Measurements from ENCODE around the gene C3orf70.
A peak's percentile ranks its signal among the peaks of the same experiment; 100 is the strongest.
"Not testable (repeated sequence)": the region's sequence is repeated elsewhere in the genome, so short reads cannot be mapped to it uniquely, and the experiment has no call there.

Gene C3orf70

DNA sequence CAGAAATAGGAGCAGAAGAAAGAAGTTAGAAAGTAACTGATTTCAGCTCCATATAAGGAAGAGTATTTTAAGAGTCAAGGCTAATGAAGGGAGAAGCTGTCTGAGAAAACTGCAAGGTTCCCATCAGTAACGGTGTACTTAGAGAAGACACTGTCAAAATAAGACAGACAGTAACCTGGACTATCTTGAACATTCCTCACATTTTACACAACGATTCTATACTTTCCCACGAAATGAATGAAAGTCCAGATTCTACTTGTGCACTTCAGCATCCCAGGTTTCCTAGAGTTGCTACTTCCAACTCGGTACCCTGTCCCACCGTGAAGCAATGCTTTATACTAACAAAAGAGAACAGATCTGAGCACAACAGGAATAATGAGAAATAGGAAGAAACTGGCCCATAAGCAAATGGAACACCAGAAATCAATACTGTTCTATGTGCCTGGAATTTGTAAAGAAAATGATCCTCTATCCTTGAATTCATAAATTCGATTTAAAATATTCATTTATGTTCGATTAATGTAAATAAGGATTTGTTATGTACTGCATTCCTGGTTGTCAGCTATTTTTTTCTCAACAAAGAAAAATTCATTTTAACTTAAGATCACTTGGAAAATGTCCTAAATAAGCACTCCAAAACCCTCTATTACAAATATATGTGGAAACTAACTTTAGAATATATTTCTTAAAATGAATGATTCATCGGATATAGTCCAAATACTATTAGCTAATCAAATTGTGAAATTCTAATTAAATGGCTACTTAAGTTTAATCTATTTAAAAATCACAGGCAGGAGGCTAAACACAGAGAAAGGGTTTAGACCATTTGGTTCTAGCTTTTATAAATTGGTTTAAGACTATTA, 1.5 kb downstream of the C3orf70 start:
- DNase-seq (ENCODE audit: low read depth, low spot score) = no peak

DNA sequence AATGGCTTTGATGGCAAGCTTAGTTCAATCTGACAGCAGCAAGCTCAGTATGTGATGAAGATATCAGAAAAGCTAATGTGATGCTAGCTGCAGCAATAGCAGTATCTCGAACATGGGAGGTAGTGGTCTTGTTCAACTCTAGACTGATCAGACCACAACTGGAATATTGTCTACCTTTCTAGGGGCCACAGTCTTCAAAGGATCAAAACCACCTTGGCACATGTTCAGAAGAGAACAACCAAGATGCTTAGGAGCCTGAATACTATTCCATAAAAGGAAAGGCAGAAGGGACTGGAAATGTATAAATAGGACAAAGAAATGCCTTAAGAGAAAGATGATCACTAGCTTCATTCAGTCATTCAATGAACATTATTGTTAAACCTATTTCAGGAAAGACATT, 2.3 kb downstream of the C3orf70 start:
- DNase-seq (ENCODE audit: low read depth, low spot score) = no peak

DNA sequence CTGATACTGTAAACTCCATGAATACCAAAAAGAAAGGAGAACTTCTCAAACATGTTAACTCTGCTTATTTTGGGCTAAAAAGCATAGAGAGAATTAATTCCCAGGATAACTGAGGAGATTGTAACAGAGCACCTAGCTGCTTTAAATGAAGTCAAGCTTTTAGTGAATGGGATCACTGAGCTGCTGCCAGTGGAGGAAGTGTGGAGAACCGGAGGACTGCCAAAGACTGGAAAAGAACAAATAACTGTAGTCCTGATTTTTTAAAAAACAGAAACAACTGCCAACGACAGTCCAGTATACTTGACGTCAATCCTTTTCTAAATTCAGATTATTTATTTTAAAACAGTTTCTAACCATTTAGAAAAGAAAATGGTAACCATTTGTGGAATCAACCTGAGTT, 3.3 kb downstream of the C3orf70 start:
- no peak for DNase-seq (ENCODE audit: low read depth, low spot score)

DNA sequence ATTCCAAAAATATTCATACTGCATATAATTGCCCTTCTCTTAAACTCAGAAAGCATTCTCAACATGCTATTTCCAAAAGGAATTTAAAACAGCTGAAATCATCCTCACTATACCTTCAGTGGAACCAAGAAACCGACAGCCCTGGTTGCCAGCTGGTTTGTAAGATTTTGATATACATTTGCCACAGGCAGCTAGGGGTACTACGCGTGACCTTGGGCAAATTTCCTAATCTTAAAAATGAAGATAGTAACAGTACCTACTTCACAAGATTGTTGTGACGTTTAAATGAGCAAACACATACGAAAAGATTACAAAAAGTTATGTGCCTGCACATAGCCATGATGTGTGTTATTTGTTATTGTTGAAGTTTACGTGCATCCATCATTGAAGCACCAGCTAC, 7.3 kb downstream of the C3orf70 start:
- no peak for DNase-seq (ENCODE audit: low read depth, low spot score)

DNA sequence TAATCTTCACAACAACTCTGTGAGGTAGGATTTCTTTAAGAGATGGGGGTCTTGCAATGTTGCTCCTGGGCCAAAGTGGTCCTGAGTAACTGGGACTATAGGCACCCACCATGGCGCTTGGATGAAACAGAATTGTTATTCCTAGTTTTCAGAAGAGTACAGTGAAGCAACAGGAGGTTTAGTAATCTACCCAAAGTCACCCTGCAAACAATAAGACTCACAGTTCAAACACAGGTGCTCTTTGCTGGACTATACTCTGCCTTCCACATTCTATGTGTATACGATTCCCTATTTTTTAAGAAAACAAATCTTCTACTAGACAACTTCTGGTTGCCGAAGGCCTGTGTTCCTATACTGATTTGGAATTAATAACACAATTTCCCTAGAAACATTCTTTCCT, 8.1 kb downstream of the C3orf70 start:
- DNase-seq (ENCODE audit: low read depth, low spot score) = no peak

DNA sequence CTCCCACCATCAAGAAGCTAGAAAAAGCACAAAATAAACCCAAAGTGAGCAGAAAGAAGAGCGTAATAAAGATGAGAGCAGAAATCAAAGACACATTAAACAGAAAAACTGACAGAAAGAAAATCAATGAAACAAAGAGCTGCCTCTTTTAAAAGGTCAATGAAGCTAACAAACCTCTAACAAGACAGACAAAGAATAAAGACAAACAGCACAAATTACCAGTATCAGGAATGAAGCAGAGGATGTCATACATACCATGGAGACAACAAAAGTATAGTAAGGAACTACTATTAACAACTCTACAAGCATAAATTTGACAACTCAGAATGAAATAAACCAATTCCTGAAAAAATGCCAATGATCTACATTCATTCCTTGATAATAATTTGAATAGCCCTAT, 15.0 kb downstream of the C3orf70 start:
- DNase-seq (ENCODE audit: low read depth, low spot score) = no peak

DNA sequence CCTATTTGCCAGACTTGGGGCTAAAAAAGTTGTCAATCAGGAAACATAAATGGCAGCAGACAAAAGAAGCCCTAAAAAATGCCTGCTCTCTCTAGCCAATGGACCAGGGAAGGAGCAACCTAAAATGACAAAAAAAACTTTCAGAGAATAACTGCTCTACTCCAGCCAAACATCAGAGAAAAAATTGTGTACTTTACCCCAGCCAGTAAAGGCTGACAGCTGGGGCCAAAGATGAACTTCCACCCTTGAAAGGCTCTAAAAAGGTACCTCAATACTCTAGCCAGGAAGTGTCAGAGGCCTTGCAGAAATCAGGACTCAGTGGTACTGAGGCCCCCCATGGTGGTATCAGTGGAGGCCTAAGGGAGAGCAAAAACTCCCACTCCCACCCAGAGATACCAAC, 18.4 kb downstream of the C3orf70 start:
- DNase-seq (ENCODE audit: low read depth, low spot score) = no peak

DNA sequence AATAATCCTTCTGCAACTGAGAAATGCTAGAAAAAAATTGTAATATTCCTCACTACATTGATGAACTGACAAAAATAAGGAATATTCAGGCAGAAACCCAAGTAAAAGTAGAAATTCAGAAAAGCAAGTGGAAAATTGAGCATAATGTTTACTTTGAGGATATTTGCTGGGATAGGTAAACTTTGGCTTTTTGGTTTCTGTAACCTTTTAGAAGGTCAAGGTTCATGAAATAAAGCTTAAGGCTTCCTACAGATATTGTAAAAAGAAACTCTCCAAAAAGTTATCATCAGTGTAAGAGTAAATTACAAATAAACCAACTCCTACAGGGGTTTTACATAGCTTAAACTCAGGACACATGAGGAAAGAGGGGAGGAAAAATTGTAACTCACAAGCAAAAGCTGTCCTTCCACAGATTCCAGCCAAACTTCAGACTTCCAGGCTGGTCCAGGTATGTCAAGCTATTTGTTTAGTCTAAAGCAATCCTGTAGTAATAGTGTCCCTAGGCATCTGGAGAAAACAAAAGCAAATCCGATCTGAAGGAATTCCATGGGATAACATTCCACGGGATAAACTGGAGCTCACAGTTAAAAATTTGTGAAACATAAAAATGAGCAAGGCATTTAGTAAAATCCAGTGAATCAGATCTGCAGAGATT, 21.1 kb downstream of the C3orf70 start:
- no peak for DNase-seq (ENCODE audit: low read depth, low spot score)

DNA sequence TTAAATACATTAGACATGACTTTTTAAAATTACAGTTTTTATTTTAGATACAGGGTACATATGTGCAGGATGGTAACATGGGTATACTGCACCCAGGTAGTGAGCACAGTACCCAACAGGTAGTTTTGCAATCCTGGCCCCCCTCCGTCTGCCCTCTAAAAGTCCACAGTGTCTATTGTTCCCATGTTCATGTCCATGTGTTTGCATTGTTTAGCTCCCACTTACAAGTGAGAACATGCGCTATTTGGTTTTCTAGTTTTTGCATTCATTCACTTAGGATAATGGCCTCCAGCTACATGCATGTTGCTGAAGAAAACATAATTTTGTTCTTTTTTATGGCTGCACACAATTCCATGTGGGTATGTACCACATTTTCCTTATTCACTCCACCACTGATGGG, 23.8 kb downstream of the C3orf70 start:
- no peak for DNase-seq (ENCODE audit: low read depth, low spot score)

DNA sequence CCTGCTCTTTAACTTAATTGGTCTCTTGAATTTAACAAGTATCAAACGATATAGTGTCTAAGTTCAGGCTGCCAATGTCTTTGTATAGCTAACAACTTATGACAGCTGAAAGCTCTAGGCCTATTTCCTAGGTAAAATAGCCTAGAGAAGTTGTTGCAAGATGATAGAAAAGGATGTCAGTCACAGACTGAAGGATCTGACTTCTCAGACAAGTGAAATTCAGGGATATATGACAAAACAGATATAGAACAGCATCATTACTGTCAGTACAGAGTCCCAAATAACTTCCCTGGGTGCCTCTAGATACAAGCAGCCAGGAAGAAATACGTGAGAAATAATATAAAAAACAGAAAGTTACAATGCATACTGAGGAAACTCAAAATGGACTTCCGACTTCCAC, 26.7 kb downstream of the C3orf70 start:
- DNase-seq (ENCODE audit: low read depth, low spot score) = no peak

DNA sequence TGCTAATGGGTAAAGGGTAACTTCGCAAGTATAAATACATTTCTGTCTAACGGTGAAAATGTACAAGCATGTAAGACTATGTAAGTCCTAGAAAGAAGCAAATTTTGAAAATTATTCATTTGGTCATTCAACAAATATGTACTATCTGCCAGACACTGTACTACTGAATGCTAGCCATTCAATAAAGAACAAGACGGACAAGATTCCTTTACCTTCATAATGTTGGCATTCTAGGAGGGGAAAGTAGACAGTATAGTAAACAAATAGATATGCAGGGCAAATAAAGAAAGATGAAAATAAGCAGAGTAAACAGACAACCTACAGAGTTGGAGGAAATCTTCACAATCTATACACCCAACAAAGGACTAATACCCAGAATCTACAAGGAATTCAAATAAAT, 32.7 kb downstream of the C3orf70 start:
- no peak for DNase-seq (ENCODE audit: low read depth, low spot score)

DNA sequence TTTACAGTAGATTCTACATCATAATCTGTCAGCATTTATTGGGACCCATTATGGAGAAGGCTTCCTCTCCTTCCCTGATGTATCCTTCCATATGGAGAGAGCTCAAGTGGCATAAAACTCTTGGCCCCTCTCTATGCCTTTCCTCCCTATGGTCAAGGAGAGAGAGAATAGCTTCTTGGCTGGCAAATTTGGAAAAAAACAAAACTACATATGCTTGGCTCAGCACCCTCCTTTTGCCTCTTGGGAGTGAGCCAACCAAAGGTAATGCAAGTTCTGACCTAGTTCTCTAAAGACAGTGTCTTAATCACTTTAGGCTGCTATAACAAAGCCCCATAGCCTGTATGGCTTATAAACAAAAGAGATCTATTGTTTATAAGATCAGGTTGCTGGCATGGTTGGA, 37.5 kb downstream of the C3orf70 start:
- no peak for DNase-seq (ENCODE audit: low read depth, low spot score)

DNA sequence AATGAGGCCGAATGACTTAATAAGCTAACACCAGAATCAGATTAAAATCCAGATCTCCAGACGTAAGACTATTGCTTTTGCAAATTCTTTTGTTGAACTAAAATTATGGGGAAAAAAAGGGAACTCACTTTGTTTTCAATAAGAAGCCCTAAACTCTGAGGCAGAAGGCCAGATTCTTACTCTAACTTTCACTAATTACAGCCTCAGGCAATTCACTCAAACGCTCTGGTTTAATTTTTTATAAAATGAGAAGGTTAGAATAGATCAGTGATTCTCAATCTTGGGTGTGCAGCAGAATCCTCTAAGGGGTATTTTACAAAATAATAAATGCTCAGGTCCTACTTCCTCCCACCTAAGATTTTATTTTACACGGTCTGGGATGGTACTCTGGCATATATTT, 38.1 kb downstream of the C3orf70 start:
- DNase-seq (ENCODE audit: low read depth, low spot score) = no peak

DNA sequence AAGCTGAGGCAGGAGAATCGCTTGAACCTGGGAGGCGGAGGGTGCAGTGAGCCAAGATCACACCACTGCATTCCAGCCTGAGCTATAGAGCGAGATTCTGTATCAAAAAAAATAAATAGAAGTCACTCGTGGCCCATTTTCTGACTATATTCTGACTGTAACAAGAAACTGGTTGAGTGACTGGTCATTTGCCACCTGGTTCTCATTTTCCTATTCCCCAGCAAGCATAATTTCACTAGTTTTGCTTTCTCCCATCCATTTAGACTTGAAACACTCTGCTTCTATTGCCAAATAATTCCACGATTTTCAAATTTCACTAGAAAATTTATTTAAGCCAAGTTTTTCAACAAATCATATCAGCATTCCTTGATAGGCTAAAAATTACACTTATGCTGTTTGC, 40.7 kb downstream of the C3orf70 start:
- DNase-seq (ENCODE audit: low read depth, low spot score) = no peak

DNA sequence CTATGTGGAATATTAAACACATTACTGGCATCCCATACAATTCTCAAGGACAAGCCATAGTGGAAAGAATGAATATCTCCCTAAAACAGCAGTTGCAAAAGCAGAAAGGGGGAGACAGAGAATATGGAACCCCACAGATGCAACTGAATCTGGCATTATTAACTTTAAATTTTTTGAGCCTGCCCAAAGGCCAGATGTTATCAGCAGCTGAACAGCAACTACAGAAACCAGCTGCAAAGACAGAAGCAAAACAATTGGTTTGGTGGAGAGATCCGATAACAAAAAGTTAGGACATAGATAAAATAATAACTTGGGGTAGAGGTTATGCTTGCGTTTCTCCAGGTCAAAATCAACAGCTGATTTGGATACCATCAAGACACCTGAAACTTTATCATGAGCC, 43.8 kb downstream of the C3orf70 start:
- not testable (repeated sequence) for DNase-seq (ENCODE audit: low read depth, low spot score)

DNA sequence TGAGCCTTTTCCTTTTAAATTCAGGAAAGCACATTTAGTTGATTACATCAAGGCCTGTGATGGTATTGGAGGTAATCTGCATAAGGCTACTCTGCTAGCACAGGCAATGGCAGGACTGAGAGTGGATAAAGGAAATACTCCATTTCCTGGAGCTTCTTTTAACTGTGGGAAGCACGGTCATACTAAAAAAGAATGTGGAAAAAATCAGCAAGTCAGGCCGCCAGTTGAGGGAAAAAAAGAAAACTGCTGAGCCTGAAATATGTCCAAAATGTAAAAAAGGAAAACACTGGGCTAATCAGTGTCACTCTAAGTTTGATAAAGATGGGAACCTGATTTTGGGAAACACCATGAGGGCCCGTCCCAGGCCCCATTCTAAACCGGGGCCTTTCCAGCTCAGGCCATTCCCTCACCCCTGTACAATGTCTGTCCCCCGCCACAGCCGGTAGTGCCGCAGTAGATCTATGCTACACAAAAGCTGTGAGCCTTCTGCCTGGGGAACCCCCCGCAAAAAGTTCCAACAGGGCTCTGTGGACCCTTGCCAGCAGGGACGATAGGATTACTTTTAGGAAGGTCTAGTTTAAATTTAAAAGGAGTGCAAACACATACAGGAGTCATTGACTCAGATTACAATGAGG, 46.5 kb downstream of the C3orf70 start:
- not testable (repeated sequence) for DNase-seq (ENCODE audit: low read depth, low spot score)

DNA sequence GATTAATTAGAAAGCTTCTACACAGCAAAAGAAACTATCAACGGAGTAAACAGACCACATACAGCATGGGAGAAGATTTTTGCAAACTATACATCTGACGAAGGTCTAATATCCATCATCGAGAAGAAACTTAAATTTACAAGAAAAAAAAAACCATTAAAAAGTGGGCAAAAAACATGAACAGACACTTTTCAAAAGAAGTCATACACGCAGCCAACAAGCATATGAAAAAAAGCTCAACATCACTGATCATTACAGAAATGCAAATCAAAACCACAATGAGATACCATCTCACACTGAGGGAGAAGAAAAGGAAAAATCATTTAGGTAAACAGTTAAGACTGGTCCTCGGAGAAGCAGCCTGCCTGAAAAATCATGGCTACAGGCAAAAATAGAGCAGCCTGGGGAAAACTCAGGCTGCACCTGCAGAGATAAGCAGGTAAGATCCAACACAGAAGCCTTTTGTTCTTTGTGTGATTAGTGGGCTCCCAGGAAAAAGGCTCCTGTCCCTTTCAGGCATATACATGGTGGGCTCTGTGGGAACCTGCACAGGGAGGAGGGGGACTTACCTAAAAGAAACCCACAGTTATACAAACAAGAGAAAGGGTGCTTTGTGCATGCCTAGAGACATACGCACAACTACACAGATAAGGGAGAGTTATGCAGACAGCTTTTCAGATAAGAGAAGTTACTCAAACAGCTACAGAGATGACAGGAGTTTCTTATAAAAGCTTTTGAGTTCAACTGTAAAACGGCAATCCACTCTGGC, 49.3 kb downstream of the C3orf70 start:
- DNase-seq (ENCODE audit: low read depth, low spot score) = no peak

DNA sequence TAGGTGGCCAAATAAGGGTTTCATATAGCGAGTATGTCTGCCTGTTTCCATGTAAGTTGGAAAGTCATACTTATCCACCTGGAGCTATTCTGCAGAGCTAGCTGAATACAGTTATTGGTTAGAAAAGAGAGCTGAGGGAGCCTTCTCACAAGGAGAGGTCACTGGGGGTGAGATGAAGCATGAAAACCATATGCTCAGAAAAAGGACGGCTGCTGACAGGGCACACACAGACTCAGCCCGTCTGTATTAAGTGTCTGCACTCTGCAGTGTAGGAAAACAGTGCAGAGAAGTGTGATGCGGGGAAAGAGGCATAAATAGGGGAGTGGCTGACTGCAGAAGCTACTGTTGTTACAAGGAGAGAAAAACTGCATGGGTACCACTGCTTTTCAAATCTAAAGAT, 58.2 kb downstream of the C3orf70 start:
- DNase-seq (ENCODE audit: low read depth, low spot score) = no peak

DNA sequence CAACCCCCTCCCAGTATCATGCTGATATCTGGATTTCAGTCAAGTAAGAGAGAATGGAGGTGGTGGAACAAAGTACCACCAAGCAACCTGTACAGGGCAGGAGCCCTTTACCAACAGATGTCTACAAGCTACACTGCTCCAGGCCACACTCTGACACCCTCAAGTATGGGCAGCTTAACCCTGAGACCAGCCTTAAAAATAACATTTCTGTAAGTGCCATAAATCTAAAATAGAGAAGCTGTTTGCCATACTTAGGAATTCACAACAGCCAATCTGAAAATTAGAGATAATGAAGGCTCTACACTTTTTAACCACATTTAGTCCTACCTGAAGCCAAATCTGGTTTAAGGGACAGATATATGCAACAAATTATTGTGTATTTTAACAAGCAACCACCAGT, 59.7 kb downstream of the C3orf70 start:
- no peak for DNase-seq (ENCODE audit: low read depth, low spot score)

DNA sequence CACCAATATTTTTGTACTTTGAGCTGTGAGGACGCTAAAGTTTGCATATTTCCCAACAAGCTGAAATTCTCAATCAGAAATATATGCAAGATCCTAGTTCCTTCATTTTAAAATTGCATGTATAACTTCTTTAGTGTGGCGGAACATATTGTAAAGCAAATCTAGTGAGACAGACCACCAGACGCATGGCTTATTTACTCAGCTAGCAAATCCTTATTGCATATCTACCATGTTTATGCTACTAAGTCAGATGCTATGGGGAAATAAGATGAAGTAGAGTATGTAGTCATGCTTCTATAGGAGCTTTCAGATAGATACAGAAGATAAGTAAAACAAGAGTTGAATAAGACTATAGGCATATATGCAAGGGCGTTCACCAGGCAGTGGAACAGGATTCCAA, 62.0 kb downstream of the C3orf70 start:
- no peak for DNase-seq (ENCODE audit: low read depth, low spot score)

DNA sequence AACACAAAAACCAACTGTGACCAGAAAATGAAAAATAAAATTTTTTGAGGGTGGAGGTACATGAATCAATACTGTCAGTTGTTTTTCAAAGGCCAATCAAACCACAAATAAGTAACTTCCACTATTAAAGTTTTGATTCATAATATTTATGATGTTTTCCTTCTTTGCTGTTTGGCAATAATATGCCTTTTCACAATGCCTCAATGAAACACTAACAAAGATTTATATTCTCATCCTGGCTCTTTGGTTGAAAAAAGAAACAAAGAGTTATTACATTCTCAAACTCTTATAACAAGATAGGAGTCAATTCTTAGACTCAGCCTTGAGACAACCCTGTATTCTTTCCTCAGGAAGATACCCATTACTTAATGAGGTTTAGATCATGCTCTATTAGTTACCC, 63.1 kb downstream of the C3orf70 start:
- no peak for DNase-seq (ENCODE audit: low read depth, low spot score)

DNA sequence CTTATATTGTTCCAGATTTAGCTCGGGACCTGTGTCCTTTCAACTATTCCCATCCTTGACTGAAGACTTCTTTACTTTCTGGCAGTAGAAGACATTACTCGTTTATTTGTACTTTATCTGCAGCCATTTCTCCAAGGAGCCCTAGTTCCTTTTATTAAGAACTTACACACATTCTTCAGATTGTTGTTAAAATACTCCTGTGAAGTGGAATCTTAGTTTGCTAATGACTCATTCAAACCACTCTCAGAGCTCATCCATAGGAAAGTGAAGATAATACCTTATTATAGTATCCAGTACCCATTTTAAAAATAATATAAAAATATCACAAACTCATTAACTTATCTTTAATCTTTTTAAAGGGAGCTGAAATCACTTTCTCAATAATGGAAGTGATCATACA, 63.5 kb downstream of the C3orf70 start:
- DNase-seq (ENCODE audit: low read depth, low spot score) = peak; percentile 55

All from astrocyte of the hippocampus (primary cell).